Liver (tissue), 9 donors: ENCODE data around the gene NCAM1. TPM values are rescaled to one million over a fixed set of nuclear protein-coding genes. Genes with fewer than 3 reads are reported as not detected.

Experiments used
- DNase-seq: peaks from one replicate; pipeline ENCODE4 v3.0.0-alpha.2; 2017; ENCODE audit warnings: low spot score
- H3K27ac ChIP-seq, 2 donors: one replicate each; pipeline ENCODE4 v1.7.0; 2013; ENCODE audit warnings: inconsistent platforms in 2 of 2, low read length in 2 of 2, control low read depth in 1 of 2, low read depth in 1 of 2, mild to moderate bottlenecking in 1 of 2
- H3K27me3 ChIP-seq, 4 donors: one replicate each; pipeline versions ENCODE4 v1.6.1 to v1.7.0; 2013; ENCODE audit warnings: low read length in 3 of 4, inconsistent platforms in 1 of 4, mild to moderate bottlenecking in 1 of 4, moderate library complexity in 1 of 4; ENCODE audit not compliant: control insufficient read depth in 4 of 4, insufficient read depth in 4 of 4
- H3K36me3 ChIP-seq, 4 donors: one replicate each; pipeline versions ENCODE4 v1.6.1 to v1.7.0; 2013; ENCODE audit warnings: low read length in 3 of 4, mild to moderate bottlenecking in 3 of 4, low read depth in 1 of 4, moderate library complexity in 1 of 4; ENCODE audit not compliant: control insufficient read depth in 4 of 4, insufficient read depth in 3 of 4
- H3K4me1 ChIP-seq, 4 donors: one replicate each; pipeline versions ENCODE4 v1.6.1 to v1.7.0; 2013; ENCODE audit warnings: low read length in 3 of 4, mild to moderate bottlenecking in 3 of 4, moderate library complexity in 1 of 4; ENCODE audit not compliant: control insufficient read depth in 4 of 4, insufficient read depth in 4 of 4
- H3K4me3 ChIP-seq, 3 donors: one replicate each; pipeline versions ENCODE4 v1.6.1 to v1.7.0; 2013; ENCODE audit warnings: low read length in 3 of 3, control low read depth in 1 of 3, low read depth in 1 of 3, mild to moderate bottlenecking in 1 of 3
- H3K9ac ChIP-seq, 2 donors: one replicate each; pipeline ENCODE4 v1.7.0; 2013; ENCODE audit warnings: low read length in 2 of 2, mild to moderate bottlenecking in 2 of 2, moderate library complexity in 2 of 2, control low read depth in 1 of 2, low read depth in 1 of 2
- H3K9me3 ChIP-seq, 4 donors: one replicate each; pipeline versions ENCODE4 v1.6.1 to v1.7.0; 2013; ENCODE audit warnings: low read length in 3 of 4; ENCODE audit not compliant: control insufficient read depth in 4 of 4
- EGR1 ChIP-seq, 2 donors: IDR thresholded peaks; 2 replicates each; pipeline ENCODE4 v1.6.1; 2016 to 2018; ENCODE audit warnings: antibody characterized with exemption in 2 of 2, low read depth in 2 of 2
- FOXA1 ChIP-seq: IDR thresholded peaks from 2 replicates; pipeline ENCODE4 v1.6.1; 2016; ENCODE audit warnings: antibody characterized with exemption
- FOXA2 ChIP-seq: IDR thresholded peaks from 2 replicates; pipeline ENCODE4 v1.6.1; 2016; ENCODE audit warnings: antibody characterized with exemption
- GABPA ChIP-seq, 2 donors: IDR thresholded peaks in 1 of 2; conservative IDR thresholded peaks in 1 of 2; 2 replicates each; pipeline ENCODE4 v1.6.1; 2016; ENCODE audit warnings: antibody characterized with exemption in 2 of 2, mild to moderate bottlenecking in 1 of 2, moderate library complexity in 1 of 2
- HNF4A ChIP-seq, 2 donors: conservative IDR thresholded peaks; 2 replicates each; pipeline ENCODE4 v1.6.1; 2016; ENCODE audit warnings: antibody characterized with exemption in 2 of 2, mild to moderate bottlenecking in 2 of 2
- HNF4G ChIP-seq: IDR thresholded peaks from 2 replicates; pipeline ENCODE4 v1.6.1; 2016; ENCODE audit warnings: antibody characterized with exemption
- JUND ChIP-seq, 2 donors: IDR thresholded peaks; 2 replicates each; pipeline ENCODE4 v1.6.1; 2016; ENCODE audit warnings: antibody characterized with exemption in 2 of 2
- NR2F2 ChIP-seq: IDR thresholded peaks from 2 replicates; pipeline ENCODE4 v1.6.1; 2016; ENCODE audit warnings: antibody characterized with exemption
- RAD21 ChIP-seq, 2 donors: IDR thresholded peaks; 2 replicates each; pipeline ENCODE4 v1.6.1; 2016; ENCODE audit warnings: antibody characterized with exemption in 2 of 2, mild to moderate bottlenecking in 2 of 2
- RXRA ChIP-seq, 2 donors: IDR thresholded peaks; 2 replicates each; pipeline ENCODE4 v1.6.1; 2017 to 2018; ENCODE audit warnings: antibody characterized with exemption in 2 of 2, mild to moderate bottlenecking in 1 of 2
- SP1 ChIP-seq: IDR thresholded peaks from 2 replicates; pipeline ENCODE4 v1.6.1; 2018; ENCODE audit warnings: antibody characterized with exemption, mild to moderate bottlenecking
- TAF1 ChIP-seq: conservative IDR thresholded peaks from 2 replicates; pipeline ENCODE4 v1.6.1; 2016; ENCODE audit warnings: antibody characterized with exemption, mild to moderate bottlenecking
- YY1 ChIP-seq: IDR thresholded peaks from 2 replicates; pipeline ENCODE4 v1.6.1; 2016; ENCODE audit warnings: antibody characterized with exemption, mild to moderate bottlenecking
- WGBS: extraction: QIAGEN DNeasy Blood & Tissue Kit; methylation state at CpG from one replicate; pipeline ENCODE4 v1.1.7; 2013; 5-methylcytosine and 5-hydroxymethylcytosine counted together
- polyA plus RNA-seq, 2 donors: library from polyadenylated mRNA; stranded (reverse) in 1 of 2; unstranded in 1 of 2; fragments of 200-250 nt in 1 of 2; fragments of >200 nt in 1 of 2; fragmentation: Nextera tagmentation in 1 of 2; extraction: Ambion mirVana in 1 of 2; gene quantifications; one replicate each; pipeline versions ENCODE4 v1.2.1 to v1.2.3, GENCODE V29; 2013 to 2015
- total RNA-seq, 2 donors: library from RNA; depleted of rRNA; stranded (reverse); fragments of >200 nt; gene quantifications; one replicate each; pipeline ENCODE4 v1.2.3, GENCODE V29; 2014
- TF ChIP-seq, protein P1 (sequence below): IDR thresholded peaks from 2 replicates; pipeline ENCODE4 v1.6.1; 2016; ENCODE audit warnings: antibody characterized with exemption
- TF ChIP-seq, protein P2 (sequence below): IDR thresholded peaks from 2 replicates; pipeline ENCODE4 v1.6.1; 2016; ENCODE audit warnings: antibody characterized with exemption
- TF ChIP-seq, protein P3 (sequence below): fragments of 150-350 bp; IDR thresholded peaks from 2 replicates; pipeline ENCODE4 v1.5.1; 2017; ENCODE audit warnings: improper control_type of control experiment, low read depth, low read length; ENCODE audit not compliant: missing input control
- TF ChIP-seq, protein P4 (sequence below): IDR thresholded peaks from 2 replicates; pipeline ENCODE4 v1.6.1; 2016; ENCODE audit warnings: antibody characterized with exemption, mild to moderate bottlenecking
- donor health status: healthy.
- donor health status: healthy.
- donor health status: healthy.
- donor health status: healthy.
- donor health status: healthy.

Gene NCAM1
- total and polyA plus RNA-seq, 4 donors = 0.65 to 2.1 (median 0.88) TPM

DNA sequence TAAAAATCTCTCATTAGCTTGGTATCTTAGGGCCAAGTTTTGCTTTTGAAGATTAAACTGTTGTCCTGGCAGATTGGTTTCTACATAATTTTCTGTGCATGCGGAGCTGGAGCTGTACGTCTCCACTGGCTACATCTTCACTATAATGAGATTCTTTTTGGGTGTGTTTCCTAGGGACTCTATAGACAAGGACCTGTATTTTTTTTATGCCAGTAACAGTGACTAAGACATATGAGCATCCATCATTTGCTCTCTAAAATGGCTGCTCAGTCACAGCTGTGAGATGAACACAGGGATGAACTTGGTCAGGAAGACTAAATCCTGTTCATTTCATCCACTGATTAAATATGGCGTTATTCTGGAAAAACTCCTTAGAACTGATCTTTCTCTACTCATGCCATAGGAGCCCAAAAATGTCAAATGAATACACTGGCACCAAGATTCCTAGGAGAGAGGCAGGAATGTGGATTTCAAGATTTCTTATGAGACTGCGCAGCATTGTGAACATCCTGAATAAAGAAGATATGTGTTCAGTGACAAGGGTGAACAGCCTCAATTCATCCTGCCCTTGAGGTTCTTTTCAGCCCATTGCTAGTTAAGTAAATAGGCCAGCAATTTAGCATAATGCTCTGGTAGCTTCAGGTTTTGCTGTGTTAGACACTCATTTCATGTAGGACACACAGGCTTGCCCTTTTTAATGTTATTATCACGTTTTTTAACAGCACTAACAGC lies 168.2 kb downstream of the NCAM1 start:
- H3K36me3 ChIP-seq = no peaks in the 10 kb centered on the region
- no peak overlapping the region for H3K27ac ChIP-seq
- peaks cover 0 to 6% (median 0%) of the 10 kb centered on the region in 4 donors for H3K27me3 ChIP-seq
- TF ChIP-seq YY1 (no peak), TAF1 (no peak), NR2F2 (no peak), GABPA (IDR thresholded peaks at IDR 0.05 in 1 of 2, conservative IDR thresholded peaks at IDR 0.05 in 1 of 2) (no peak), RXRA (IDR thresholded peaks at IDR 0.05) (no peak), JUND (IDR thresholded peaks at IDR 0.05) (no peak), EGR1 (IDR thresholded peaks at IDR 0.05; ENCODE audit: low read depth in 2 of 2) (no peak)
- TF ChIP-seq, protein P1, sequence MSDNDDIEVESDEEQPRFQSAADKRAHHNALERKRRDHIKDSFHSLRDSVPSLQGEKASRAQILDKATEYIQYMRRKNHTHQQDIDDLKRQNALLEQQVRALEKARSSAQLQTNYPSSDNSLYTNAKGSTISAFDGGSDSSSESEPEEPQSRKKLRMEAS = no peak
- H3K9me3 ChIP-seq = no peaks in the 10 kb centered on the region
- no peak for DNase-seq
- H3K9ac ChIP-seq = no peak overlapping the region
- 88% methylated on average over 5 of the region's 5 CpGs for WGBS
- H3K4me1 ChIP-seq = no peaks in the 10 kb centered on the region
- no peak overlapping the region for H3K4me3 ChIP-seq

DNA sequence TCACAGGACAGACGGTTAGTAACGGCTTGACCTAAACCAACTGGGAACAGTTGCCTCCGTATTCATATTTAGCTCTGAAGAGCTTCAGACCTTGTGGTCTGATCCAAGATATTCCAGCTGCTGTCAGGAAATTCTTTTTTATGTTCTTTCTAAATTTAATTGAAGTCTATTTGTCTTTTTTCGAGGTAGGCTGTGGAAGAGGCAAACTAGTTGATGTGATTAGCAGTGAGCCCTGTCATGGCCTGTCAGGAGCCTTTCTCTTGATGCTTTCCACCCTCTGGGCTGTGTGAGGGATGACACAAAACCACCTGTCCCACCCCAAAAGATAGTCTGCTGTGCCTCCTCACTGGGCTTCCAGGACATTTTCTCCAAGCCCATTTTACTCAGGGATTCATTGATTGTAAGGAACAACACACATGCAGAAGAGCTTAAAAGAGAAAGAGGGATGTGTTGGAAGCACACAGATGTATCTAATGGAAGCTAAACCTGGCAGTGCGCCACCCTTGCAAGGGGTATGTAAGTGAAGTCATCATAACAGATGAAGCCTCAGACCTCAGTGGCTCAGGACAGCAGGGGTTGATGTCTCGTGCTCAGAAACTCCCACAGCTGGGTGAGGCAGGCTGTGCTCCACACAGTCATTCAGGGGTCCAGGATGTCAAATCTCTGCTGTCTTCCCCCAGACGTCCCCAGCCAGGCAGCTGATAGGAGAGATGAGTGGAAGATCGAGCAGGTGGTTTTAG lies 170.0 kb downstream of the NCAM1 start:
- Histone ChIP-seq H3K36me3 (no peaks in the 10 kb centered on the region), H3K9me3 (no peaks in the 10 kb centered on the region), H3K27ac (no peak overlapping the region), H3K9ac (no peak overlapping the region), H3K4me1 (no peaks in the 10 kb centered on the region), H3K27me3 (peaks cover 0 to 6% (median 0%) of the 10 kb centered on the region in 4 donors), H3K4me3 (no peak overlapping the region)
- TF ChIP-seq, protein P1 = no peak
- TF ChIP-seq, protein P2, sequence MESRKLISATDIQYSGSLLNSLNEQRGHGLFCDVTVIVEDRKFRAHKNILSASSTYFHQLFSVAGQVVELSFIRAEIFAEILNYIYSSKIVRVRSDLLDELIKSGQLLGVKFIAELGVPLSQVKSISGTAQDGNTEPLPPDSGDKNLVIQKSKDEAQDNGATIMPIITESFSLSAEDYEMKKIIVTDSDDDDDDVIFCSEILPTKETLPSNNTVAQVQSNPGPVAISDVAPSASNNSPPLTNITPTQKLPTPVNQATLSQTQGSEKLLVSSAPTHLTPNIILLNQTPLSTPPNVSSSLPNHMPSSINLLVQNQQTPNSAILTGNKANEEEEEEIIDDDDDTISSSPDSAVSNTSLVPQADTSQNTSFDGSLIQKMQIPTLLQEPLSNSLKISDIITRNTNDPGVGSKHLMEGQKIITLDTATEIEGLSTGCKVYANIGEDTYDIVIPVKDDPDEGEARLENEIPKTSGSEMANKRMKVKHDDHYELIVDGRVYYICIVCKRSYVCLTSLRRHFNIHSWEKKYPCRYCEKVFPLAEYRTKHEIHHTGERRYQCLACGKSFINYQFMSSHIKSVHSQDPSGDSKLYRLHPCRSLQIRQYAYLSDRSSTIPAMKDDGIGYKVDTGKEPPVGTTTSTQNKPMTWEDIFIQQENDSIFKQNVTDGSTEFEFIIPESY = no peak
- TF ChIP-seq NR2F2 (no peak), JUND (IDR thresholded peaks at IDR 0.05) (no peak), HNF4G (no peak), HNF4A (conservative IDR thresholded peaks at IDR 0.05) (no peak), RAD21 (IDR thresholded peaks at IDR 0.05) (no peak), FOXA2 (no peak), YY1 (no peak), EGR1 (IDR thresholded peaks at IDR 0.05; ENCODE audit: low read depth in 2 of 2) (no peak), SP1 (no peak), TAF1 (no peak), FOXA1 (no peak), GABPA (IDR thresholded peaks at IDR 0.05 in 1 of 2, conservative IDR thresholded peaks at IDR 0.05 in 1 of 2) (no peak), RXRA (IDR thresholded peaks at IDR 0.05) (no peak)
- TF ChIP-seq, protein P3, sequence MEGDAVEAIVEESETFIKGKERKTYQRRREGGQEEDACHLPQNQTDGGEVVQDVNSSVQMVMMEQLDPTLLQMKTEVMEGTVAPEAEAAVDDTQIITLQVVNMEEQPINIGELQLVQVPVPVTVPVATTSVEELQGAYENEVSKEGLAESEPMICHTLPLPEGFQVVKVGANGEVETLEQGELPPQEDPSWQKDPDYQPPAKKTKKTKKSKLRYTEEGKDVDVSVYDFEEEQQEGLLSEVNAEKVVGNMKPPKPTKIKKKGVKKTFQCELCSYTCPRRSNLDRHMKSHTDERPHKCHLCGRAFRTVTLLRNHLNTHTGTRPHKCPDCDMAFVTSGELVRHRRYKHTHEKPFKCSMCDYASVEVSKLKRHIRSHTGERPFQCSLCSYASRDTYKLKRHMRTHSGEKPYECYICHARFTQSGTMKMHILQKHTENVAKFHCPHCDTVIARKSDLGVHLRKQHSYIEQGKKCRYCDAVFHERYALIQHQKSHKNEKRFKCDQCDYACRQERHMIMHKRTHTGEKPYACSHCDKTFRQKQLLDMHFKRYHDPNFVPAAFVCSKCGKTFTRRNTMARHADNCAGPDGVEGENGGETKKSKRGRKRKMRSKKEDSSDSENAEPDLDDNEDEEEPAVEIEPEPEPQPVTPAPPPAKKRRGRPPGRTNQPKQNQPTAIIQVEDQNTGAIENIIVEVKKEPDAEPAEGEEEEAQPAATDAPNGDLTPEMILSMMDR = no peak
- TF ChIP-seq, protein P4, sequence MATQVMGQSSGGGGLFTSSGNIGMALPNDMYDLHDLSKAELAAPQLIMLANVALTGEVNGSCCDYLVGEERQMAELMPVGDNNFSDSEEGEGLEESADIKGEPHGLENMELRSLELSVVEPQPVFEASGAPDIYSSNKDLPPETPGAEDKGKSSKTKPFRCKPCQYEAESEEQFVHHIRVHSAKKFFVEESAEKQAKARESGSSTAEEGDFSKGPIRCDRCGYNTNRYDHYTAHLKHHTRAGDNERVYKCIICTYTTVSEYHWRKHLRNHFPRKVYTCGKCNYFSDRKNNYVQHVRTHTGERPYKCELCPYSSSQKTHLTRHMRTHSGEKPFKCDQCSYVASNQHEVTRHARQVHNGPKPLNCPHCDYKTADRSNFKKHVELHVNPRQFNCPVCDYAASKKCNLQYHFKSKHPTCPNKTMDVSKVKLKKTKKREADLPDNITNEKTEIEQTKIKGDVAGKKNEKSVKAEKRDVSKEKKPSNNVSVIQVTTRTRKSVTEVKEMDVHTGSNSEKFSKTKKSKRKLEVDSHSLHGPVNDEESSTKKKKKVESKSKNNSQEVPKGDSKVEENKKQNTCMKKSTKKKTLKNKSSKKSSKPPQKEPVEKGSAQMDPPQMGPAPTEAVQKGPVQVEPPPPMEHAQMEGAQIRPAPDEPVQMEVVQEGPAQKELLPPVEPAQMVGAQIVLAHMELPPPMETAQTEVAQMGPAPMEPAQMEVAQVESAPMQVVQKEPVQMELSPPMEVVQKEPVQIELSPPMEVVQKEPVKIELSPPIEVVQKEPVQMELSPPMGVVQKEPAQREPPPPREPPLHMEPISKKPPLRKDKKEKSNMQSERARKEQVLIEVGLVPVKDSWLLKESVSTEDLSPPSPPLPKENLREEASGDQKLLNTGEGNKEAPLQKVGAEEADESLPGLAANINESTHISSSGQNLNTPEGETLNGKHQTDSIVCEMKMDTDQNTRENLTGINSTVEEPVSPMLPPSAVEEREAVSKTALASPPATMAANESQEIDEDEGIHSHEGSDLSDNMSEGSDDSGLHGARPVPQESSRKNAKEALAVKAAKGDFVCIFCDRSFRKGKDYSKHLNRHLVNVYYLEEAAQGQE = no peak
- DNase-seq = no peak
- WGBS = 82% methylated on average over 8 of the region's 8 CpGs
